T1000 (cell line): ENCODE data around the gene GEN1.
A peak's percentile ranks its signal among the peaks of the same experiment; 100 is the strongest.

Experiments
- DNase-seq: peaks from one replicate; lab custom pipeline; 2025; ENCODE audit warnings: mixed read lengths; lab: John Stamatoyannopoulos, UW

The GEN1 gene

DNA sequence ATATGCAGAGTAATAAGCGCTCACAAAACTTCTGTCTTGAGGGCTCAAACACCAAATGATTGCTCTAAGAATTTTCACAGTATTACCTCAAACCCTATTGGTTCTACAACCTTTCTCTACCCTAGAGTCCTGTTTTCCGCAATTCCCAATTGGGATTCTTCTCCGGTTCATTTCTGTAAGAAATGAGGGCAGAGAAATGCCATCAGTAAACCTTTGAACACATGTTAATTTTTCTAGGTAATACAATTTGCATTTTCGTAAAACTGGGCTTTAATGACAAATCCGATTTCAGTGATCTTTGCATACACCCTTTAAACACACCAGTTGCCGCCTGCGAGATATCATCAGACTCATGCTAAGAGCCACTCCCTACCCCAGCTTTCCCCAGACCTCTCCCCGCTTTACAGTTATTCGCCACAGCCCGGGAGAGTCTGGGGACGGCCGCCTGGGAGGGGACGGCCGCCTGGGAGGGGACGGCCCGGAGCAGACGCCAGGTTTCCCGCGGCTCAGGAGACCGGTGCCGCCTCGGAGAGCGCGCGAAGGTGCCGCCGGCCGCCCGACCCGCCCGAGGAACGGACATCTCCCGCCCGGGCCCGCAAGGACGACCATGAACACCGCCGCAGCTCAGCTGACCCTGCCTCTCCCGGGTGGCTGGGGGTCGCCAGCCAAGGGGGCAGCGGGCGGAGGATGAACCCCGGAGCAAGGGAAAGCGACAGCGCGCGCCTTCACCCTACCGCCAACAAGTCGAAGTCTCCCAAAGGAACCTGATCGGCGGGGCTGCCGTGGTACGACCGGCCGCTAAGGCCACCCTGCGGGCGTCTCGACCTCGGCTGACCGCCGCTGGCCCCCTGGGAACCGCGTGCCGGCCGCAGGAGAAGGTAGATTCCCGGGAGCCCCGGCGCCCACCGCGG, 791 bp upstream of the GEN1 start:
- peak; percentile 41 for DNase-seq

DNA sequence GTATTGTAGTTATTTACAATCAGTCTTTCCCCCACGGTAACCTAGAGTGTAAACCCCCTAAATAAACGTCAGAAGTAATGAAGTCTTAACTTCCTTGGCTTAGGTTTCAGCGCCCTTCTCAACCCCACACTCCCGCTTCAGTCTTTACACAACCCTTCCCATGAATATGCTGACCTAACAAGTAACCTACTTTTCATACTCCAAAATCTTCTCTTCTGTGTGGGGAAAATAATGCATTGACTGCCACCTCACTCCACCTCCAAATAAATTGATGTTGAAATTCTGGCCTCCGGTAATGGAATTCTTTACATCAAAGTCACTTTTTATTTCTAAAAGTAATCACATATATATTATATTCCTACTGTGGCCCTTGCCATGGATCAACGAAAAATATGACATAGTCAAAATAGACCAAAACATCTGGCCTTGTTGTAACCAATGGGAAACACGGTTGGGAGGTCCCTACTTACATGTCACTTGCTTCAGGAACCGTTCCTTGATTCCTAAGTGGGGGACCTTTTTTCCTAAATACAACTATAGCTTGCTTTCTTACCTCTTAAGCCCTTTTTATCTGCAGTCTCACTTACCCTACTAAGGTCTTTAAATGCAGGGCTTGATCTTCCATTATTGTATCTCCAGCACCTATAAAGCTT, 961 bp downstream of the GEN1 start:
- DNase-seq = no peak

DNA sequence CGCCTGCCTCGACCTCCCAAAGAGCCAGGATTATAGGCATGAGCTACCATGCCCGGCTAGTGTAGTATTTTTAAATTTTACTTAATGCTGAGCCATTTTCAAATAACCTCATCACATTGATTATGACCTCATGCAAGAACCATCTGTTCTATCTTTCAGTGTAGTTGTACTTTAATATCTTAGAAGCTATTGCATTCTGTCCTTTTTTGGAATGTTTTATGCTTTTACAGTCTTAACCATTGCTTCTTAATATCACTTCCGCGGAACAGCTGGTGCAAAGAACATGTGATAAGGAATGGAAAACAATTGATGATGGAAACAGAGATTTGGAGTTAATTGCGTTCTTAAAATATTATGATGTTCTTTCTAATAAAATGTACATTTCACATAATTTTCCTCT, 2.7 kb downstream of the GEN1 start:
- no peak for DNase-seq

DNA sequence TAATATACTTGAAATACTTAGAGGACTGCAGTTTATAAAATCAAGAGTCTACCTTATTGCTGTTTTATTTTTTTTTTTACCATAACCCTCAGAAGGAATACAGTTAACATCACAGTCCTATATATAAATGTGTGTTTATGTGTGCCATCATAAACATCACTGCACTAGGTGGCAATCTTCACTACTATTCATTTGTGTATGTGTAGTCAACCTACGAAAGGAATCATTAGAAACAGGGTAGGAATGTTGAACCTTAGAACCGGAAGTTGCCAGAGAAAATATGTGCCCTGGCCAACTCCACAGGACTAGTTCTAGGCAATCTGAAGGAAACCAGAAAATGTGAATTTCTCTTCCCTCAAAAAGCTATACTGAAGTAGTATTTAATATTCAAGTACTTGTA, 3.4 kb downstream of the GEN1 start:
- no peak for DNase-seq

DNA sequence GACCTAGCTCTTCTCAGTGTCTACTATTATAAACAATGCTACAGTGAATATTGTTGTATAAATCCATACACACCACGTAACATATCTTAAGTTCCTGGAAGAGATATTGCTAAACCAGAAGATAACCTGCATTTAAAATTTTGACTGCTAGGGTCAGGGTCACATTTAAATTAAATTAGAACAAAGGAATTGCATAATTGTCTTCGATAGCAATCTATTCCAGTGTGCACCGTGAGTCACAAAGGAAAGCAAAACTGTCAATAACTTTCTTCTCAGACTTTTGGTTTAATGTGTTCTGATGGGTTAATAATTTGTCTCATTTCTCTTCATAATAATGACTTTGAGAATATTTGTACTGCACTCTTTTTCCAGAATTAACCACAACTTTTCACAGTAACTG, 4.2 kb downstream of the GEN1 start:
- no peak for DNase-seq

DNA sequence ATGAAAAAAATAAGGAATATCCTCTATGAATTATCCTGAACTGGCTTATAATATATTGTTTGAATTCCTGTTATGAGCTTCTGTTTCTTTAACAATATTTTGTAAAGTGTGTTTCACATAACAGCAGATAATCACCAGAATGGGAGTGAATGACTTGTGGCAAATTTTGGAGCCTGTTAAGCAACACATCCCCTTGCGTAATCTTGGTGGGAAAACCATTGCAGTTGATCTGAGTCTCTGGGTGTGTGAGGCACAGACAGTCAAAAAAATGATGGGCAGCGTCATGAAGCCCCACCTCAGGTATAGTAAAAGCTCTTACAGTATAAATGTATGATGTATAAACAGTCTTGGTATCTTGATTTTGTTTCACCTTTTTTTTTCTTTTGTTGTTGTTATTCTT, 5.9 kb downstream of the GEN1 start:
- no peak for DNase-seq

DNA sequence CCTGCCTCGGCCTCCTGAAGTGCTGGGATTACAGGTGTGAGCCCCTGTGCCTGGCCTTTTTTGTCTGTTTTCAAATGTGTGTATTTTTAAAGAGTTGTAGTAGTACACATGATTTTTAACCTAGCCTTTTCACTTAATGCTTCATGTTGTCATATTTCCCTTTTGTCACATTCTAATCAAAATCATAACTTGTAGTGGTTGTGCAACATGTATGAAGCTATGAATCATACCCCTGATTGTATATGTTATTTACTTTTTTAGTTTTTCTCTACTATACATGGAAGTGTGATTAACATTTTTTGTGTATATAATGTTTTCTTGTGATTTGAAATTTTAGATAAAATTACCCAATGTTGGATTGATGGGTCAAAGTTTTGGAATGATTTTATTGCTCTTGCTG, 8.5 kb downstream of the GEN1 start:
- no peak for DNase-seq

DNA sequence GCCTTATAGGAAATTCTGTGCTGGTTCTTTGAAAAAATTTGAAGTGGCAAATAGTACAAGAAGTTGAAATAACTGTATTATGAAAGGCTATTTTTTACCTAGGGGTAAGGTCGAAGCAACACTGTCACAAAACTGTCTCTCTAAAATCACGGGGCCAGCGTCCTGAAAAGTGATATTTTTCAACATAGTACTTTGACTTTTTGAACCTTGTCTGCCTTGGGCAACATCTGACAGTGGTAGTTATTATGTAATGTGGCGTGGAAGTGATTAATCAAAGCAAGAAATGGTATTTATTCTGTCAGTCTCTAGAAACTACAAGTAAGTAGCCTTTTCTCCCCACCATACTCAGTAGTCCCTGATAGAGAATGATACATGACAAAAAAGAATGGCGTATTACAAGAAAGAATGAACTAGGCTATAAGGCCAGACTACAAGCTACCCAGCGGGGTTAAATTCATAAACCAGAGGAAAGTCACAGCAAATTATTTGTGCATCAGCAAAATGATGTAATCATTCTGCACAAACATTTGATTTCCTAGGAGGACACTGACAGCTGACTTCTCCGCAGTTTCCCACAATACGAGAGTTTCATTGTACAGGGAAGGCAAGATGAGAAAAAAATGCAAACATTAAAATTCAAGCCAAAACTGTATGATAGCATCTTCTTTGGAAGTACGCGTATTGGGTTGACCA, 9.8 kb downstream of the GEN1 start:
- no peak for DNase-seq

DNA sequence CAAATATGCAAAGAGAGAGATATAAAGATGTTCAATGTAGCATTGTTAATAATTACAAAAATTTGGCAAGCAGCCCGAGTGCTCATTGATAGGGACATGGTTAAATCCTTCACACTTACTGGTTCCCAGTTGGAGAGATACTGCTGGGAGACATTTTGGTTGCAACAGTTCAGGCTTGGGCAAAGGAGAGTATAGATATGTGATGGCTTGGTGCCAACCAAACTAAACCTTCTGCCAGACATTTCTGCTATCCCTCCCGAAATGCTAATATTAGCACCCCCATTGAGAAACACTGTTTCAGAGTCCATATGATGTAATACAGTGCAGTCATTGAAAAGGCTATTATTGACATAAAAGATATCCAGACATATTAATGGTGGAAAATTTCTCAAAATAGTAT, 11.5 kb downstream of the GEN1 start:
- DNase-seq = no peak

DNA sequence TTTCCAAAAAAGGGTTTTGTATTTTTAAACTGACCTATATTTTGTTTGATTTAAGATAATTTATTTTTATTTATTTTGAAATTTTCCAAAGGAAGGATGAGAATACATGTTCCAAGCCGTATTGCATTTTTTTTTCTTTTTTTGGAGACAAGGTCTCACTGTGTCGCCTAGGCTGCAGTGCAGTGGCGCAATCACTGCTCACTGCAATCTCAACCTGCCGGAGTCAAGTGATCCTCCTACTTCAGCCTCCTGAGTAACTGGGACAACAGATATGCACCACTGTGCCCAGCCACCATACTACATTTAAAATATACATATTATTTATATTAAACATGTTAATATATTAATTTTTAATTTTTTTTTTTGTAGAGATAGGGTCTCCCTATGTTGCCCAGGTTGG, 15.0 kb downstream of the GEN1 start:
- no peak for DNase-seq

DNA sequence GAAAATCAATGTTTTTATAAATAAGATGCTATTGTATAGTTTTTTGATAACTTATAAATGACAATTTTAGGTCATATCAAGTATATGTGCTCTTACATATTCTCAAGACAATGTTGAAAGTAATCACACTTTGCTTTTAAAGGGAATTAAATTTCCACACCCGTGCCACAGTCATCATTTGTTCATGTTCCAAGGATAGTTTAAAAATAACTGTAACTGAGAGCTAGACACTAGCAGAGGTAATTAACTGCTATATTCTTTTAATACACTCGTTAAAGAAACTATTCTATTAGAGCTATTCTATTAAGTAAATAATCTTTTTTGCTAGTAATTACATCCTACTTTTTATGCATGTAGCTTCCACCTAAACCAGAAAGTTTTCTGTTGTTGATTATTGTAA, 18.0 kb downstream of the GEN1 start:
- no peak for DNase-seq

DNA sequence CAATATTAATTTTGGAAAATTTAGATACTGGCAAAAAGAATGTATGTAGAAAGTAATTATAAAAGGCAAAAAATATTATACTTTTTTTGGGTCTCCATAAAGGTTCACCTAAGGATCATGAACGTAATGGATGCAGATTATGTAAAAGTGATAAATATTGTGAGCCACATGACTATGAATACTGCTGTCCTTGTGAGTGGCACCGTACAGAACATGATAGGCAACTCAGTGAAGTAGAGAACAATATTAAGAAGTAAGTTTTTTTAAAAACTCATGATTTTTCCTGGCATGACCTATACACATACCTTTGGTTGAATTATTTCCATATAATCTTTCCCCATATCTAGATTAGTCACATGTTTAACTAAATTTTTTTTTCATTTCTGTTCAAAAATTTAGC, 18.6 kb downstream of the GEN1 start:
- DNase-seq = no peak

DNA sequence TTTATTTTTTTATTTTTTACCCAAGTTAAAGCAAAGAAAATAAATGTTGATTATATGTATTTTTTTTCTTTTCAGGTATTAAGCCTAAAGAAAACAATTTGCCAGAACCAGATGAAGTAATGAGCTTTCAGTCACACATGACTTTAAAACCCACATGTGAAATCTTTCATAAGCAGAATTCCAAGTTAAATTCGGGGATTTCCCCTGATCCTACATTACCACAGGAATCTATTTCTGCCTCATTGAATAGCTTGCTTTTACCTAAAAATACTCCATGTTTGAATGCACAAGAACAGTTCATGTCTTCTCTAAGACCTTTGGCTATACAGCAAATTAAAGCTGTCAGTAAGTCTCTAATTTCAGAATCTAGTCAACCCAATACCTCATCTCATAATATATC, 26.6 kb downstream of the GEN1 start:
- DNase-seq = no peak

DNA sequence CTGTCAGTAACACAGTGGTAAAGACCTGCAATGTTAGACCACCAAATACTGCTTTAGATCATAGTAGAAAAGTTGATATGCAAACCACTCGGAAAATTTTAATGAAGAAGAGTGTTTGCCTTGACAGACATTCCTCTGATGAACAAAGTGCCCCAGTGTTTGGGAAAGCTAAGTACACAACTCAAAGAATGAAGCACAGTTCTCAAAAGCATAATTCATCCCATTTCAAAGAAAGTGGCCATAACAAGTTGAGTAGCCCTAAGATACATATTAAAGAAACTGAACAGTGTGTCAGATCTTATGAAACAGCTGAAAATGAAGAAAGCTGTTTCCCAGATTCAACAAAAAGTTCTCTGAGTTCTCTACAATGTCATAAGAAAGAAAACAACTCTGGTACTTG, 27.5 kb downstream of the GEN1 start:
- DNase-seq = no peak

DNA sequence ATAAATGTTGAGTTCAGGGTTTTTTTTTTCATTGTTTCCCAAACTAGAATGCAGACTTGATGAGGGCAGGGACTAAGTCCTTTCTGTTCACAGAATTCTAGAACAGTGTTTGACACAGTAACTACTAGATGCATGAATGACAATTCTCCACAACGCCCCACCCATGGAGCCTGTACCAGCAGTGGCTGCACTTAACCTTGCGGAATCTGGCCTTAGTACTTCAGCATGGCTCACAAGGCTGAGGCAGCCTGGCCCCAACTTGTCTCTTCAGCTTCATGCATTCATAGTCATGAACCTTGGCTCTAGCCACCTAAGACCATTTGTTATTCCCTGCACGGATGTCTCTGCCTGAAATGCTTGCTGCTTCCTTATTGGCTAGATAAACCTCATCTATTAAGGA, 32.8 kb downstream of the GEN1 start:
- no peak for DNase-seq

DNA sequence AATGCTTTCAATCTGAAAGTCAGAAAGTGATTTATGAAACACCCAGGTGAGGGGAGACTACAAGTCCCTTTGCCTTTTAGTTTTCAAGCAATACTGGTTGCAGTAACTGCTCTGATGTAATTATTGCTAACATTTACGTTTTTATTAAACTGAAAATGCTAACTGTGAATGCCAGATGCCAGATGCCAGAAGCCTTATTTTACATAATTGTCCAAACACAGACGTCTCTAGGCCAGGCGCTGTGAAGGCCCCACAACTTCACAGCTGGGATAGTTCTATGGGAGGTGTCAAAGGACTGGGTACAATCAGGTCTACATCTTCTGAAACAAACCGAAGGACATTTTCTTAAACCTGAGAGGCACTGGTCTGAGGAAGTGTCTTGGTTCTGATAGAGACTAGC, 34.8 kb downstream of the GEN1 start:
- no peak for DNase-seq

DNA sequence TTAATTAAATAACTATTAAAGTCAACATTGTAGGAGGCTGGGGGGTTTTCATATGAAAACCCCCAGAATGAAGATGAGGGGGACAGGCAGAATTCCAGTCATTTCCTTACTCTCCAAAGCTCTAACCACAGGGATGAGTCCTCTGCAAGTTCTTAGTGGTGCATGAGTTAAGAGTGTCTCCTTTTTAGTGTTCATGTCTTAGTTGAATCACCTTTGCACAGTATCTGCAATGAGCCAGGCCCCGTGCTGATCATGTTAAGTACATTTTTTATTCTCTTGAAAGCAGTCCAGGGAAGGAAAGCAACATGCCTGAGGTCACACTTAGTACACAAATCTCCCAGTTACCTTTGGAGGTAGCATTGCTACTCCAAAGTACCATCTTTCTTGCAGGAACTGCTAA, 36.6 kb downstream of the GEN1 start:
- DNase-seq = no peak

DNA sequence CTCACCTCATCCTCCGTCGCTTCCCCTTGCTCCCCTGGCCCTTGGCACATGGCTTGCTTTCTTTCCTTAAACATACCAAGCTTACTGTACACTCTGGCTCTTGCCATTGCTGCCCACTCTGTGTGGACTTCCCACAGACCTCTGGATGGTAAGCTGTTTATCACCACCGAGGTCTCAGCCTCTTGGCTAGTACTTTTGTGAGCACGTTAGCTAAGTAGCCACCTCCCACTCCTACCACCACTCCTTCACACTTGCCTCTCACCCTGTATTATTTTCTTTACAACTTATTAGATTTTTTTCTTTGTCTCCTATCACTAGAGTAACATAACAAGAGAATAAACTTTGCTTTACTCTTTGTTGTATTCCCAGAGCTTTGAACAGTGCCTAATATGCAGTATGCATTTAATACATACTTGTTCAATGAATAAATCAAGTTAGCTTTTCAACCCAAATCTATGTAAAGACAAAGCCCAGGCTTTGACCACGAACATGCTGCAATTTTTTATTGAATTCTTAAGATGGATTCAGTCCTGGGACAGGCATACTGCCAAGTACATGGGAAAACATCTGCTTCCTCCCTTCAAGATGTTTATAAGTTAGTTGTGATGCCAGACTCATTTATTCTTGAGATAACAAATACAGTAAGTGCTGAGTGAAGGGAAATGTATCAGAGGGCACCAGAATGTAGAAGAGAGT, 37.3 kb downstream of the GEN1 start:
- no peak for DNase-seq

DNA sequence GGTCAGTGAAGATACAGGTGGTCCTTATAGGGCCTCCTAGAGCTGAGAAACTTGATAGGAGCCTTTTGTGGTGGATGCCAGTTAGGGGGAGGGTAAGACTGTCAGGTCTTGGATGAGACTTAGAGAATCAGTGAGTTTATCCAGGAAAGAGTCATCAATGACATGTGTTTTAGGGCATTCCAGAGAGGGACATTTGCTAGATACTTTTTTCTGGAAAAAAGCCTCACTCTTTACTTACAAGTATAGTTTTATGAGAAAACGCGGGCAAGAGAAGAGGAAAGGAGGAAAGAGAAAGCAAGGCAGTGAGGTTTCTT, 37.8 kb downstream of the GEN1 start:
- DNase-seq = no peak

DNA sequence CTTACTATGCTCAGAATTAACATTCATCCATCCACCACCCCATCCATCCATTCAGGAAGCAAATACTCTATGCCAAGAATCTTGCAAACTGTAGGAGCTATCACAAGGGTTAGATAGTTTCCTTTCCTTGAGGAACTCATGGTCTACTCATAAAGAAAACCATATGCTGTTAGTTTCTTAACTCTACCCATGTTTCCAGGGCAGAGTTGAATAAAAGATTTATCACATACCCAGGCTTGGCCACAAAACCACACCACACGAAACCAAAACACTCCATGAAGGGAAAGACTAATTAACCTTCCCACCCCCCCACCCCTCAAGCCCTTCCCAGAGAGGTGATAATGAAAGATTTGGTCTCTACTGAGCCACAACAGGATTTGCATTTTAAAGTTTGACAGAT, 38.6 kb downstream of the GEN1 start:
- DNase-seq = no peak

DNA sequence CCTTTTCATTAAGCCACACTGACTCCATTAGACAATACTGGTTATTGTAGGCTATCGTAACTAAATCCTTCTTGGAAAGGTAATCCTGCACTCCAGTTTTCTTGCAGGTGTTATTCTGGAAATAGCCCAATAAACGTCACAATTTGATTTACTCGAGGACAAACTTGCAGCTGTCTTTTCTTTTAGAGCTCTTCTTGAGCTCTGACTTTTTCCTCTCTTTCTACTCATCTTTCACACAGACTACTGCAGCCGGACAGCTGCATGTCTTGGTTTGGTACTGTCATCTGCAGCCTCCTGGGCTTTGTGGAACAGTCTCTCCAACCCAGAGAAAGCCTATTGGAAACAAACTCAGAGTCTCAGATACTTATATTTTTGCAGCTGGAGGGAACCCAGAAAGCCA, 39.4 kb downstream of the GEN1 start:
- DNase-seq = no peak

DNA sequence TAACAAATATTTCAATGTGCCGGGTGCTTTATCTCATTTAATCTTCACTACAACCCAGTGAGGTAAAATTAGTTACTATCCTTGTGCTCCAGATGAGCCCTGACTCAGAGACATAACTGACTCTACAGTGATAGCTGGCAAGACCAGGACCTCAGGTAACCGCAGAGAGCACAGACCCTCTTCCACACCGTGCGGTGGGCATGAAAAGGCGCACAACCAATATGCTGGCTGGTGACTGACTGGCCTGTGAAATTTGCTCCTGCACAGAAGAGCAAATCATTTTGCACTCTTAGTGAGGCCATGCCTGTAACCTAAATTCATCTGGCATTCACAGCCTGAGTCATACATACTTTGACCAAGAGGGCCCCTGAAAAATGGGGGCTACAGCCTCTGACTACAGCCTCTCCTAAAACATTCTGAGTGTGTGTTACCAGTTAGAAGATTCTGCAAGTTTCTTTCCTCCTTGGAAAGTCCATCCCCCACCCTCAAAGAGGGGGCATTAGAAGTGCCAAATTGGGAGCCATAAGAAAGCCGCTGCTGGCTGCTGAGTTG, 39.9 kb downstream of the GEN1 start:
- DNase-seq = no peak
